Stimulated activated effector memory CD8-positive, alpha-beta T cell treated with anti-CD3 and anti-CD28 coated beads, Interleukin-12 subunit alpha, Interleukin-12 subunit beta, amount 100 ng/mL, for 72 hours (primary cell): Measurements from ENCODE around the gene CLINT1.

ENCODE experiments used
- ATAC-seq: fragments of 150-1000 bp; cut with Tn5 transposase; 2 replicates; pipeline ENCODE4 v1.10.0; 2021
- DNase-seq, 2 donors: peaks; one replicate each; pipeline ENCODE4 v3.0.0; 2021 to 2022; ENCODE audit warnings: low spot score in 2 of 2
- H3K27ac Mint-ChIP-seq: one replicate; pipeline ENCODE4 v1.8.0; 2022; ENCODE audit warnings: mild to moderate bottlenecking, mixed read lengths
- H3K36me3 Mint-ChIP-seq: one replicate; pipeline ENCODE4 v1.8.0; 2022; ENCODE audit warnings: mild to moderate bottlenecking, mixed read lengths
- H3K4me1 Mint-ChIP-seq: one replicate; pipeline ENCODE4 v1.8.0; 2022; ENCODE audit warnings: mixed read lengths
- H3K4me3 Mint-ChIP-seq: one replicate; pipeline ENCODE4 v1.8.0; 2022; ENCODE audit warnings: mild to moderate bottlenecking, mixed read lengths
- H3K9me3 Mint-ChIP-seq: one replicate; pipeline ENCODE4 v1.8.0; 2022; ENCODE audit warnings: mixed read lengths

Gene CLINT1

GRCh38 chr5:157817387-157817702 lies 41.6 kb downstream of the CLINT1 start:
- ATAC-seq (no peak), DNase-seq (no peak)
- Mint-ChIP-seq H3K9me3 (no peaks in the 10 kb centered on the region), H3K4me3 (no peak overlapping the region), H3K36me3 (peaks cover 50% of the 10 kb centered on the region), H3K27ac (no peak overlapping the region), H3K4me1 (peaks cover 19% of the 10 kb centered on the region)

- H3K4me3 Mint-ChIP-seq = no peak overlapping the region
- no peak for DNase-seq
- ATAC-seq = no peak
These were observed 42.1 kb downstream of the CLINT1 start for GRCh38 chr5:157816682-157817386.

GRCh38 chr5:157812086-157812485 lies 46.9 kb downstream of the CLINT1 start:
- H3K27ac Mint-ChIP-seq = no peak overlapping the region
- no peaks in the 10 kb centered on the region for H3K9me3 Mint-ChIP-seq
- H3K36me3 Mint-ChIP-seq = peaks cover 92% of the 10 kb centered on the region
- ATAC-seq (no peak), DNase-seq (no peak)
- H3K4me1 Mint-ChIP-seq = no peaks in the 10 kb centered on the region
- H3K4me3 Mint-ChIP-seq = no peak overlapping the region

More at GRCh38 chr5:157816682-157817386, 42.1 kb downstream of the CLINT1 start:
- H3K4me1 Mint-ChIP-seq = peaks cover 13% of the 10 kb centered on the region
- no peak overlapping the region for H3K27ac Mint-ChIP-seq
- no peaks in the 10 kb centered on the region for H3K9me3 Mint-ChIP-seq
- H3K36me3 Mint-ChIP-seq = peaks cover 55% of the 10 kb centered on the region

GRCh38 chr5:157808043-157808442 lies 50.9 kb downstream of the CLINT1 start:
- Mint-ChIP-seq H3K4me1 (no peaks in the 10 kb centered on the region), H3K9me3 (no peaks in the 10 kb centered on the region), H3K36me3 (peaks cover 95% of the 10 kb centered on the region), H3K4me3 (no peak overlapping the region), H3K27ac (no peak overlapping the region)
- DNase-seq = no peak
- ATAC-seq = no peak

GRCh38 chr5:157802736-157803135 lies 56.2 kb downstream of the CLINT1 start:
- ATAC-seq (no peak), DNase-seq (no peak)
- Mint-ChIP-seq H3K27ac (no peak overlapping the region), H3K4me1 (no peaks in the 10 kb centered on the region), H3K4me3 (no peak overlapping the region), H3K9me3 (no peaks in the 10 kb centered on the region), H3K36me3 (peaks cover 76% of the 10 kb centered on the region)

- H3K27ac Mint-ChIP-seq = no peak overlapping the region
These were observed 58.8 kb downstream of the CLINT1 start for GRCh38 chr5:157800137-157800536.

GRCh38 chr5:157799578-157799977 lies 59.4 kb downstream of the CLINT1 start:
- no peak overlapping the region for H3K27ac Mint-ChIP-seq
- H3K4me3 Mint-ChIP-seq = no peak overlapping the region
- no peaks in the 10 kb centered on the region for H3K4me1 Mint-ChIP-seq
- H3K36me3 Mint-ChIP-seq = peaks cover 70% of the 10 kb centered on the region
- DNase-seq = no peak
- H3K9me3 Mint-ChIP-seq = no peaks in the 10 kb centered on the region
- no peak for ATAC-seq

More at GRCh38 chr5:157800137-157800536, 58.8 kb downstream of the CLINT1 start:
- DNase-seq (no peak), ATAC-seq (no peak)
- Mint-ChIP-seq H3K9me3 (no peaks in the 10 kb centered on the region), H3K36me3 (peaks cover 72% of the 10 kb centered on the region), H3K4me3 (no peak overlapping the region), H3K4me1 (no peaks in the 10 kb centered on the region)

- Mint-ChIP-seq H3K4me3 (no peak overlapping the region), H3K9me3 (no peaks in the 10 kb centered on the region), H3K27ac (peak overlapping the region; percentile 48), H3K4me1 (peaks cover 14% of the 10 kb centered on the region), H3K36me3 (peaks cover 87% of the 10 kb centered on the region)
- peak; percentile 94 for ATAC-seq
- no peak for DNase-seq
These were observed 65.6 kb downstream of the CLINT1 start for GRCh38 chr5:157793301-157793700.

- no peaks in the 10 kb centered on the region for H3K4me1 Mint-ChIP-seq
- ATAC-seq (no peak), DNase-seq (no peak)
- no peak overlapping the region for H3K4me3 Mint-ChIP-seq
- H3K9me3 Mint-ChIP-seq = no peaks in the 10 kb centered on the region
- no peak overlapping the region for H3K27ac Mint-ChIP-seq
- H3K36me3 Mint-ChIP-seq = peaks cover 62% of the 10 kb centered on the region
These were observed 73.1 kb downstream of the CLINT1 start for GRCh38 chr5:157785801-157786200.

GRCh38 chr5:157779221-157779620 lies 79.7 kb downstream of the CLINT1 start:
- no peak for ATAC-seq

GRCh38 chr5:157778121-157778805 lies 80.7 kb downstream of the CLINT1 start:
- Mint-ChIP-seq H3K36me3 (no peaks in the 10 kb centered on the region), H3K9me3 (no peaks in the 10 kb centered on the region), H3K4me3 (no peak overlapping the region), H3K27ac (no peak overlapping the region), H3K4me1 (no peaks in the 10 kb centered on the region)
- DNase-seq (no peak), ATAC-seq (no peak)

More at GRCh38 chr5:157779221-157779620, 79.7 kb downstream of the CLINT1 start:
- no peak overlapping the region for H3K4me3 Mint-ChIP-seq
- no peaks in the 10 kb centered on the region for H3K36me3 Mint-ChIP-seq
- no peaks in the 10 kb centered on the region for H3K4me1 Mint-ChIP-seq
- H3K9me3 Mint-ChIP-seq = no peaks in the 10 kb centered on the region
- H3K27ac Mint-ChIP-seq = no peak overlapping the region
- no peak for DNase-seq

GRCh38 chr5:157772127-157772526 lies 86.8 kb downstream of the CLINT1 start:
- Mint-ChIP-seq H3K9me3 (no peaks in the 10 kb centered on the region), H3K4me1 (no peaks in the 10 kb centered on the region), H3K36me3 (no peaks in the 10 kb centered on the region), H3K27ac (no peak overlapping the region), H3K4me3 (no peak overlapping the region)
- ATAC-seq (peak; percentile 77), DNase-seq (no peak)

- no peaks in the 10 kb centered on the region for H3K4me1 Mint-ChIP-seq
- no peak overlapping the region for H3K4me3 Mint-ChIP-seq
- no peaks in the 10 kb centered on the region for H3K36me3 Mint-ChIP-seq
- H3K9me3 Mint-ChIP-seq = no peaks in the 10 kb centered on the region
- ATAC-seq (no peak), DNase-seq (no peak)
- H3K27ac Mint-ChIP-seq = no peak overlapping the region
These were observed 88.3 kb downstream of the CLINT1 start for GRCh38 chr5:157770665-157771064.

GRCh38 chr5:157767689-157768088 lies 91.3 kb downstream of the CLINT1 start:
- Mint-ChIP-seq H3K4me3 (no peak overlapping the region), H3K4me1 (no peaks in the 10 kb centered on the region), H3K27ac (no peak overlapping the region), H3K9me3 (no peaks in the 10 kb centered on the region), H3K36me3 (no peaks in the 10 kb centered on the region)
- DNase-seq (no peak), ATAC-seq (no peak)

- Mint-ChIP-seq H3K9me3 (no peaks in the 10 kb centered on the region), H3K4me1 (no peaks in the 10 kb centered on the region), H3K4me3 (no peak overlapping the region), H3K27ac (no peak overlapping the region), H3K36me3 (no peaks in the 10 kb centered on the region)
- ATAC-seq (no peak), DNase-seq (no peak)
These were observed 92.0 kb downstream of the CLINT1 start for GRCh38 chr5:157766902-157767301.

- H3K36me3 Mint-ChIP-seq = peaks cover 2% of the 10 kb centered on the region
- no peaks in the 10 kb centered on the region for H3K9me3 Mint-ChIP-seq
- no peak for ATAC-seq
- H3K27ac Mint-ChIP-seq = no peak overlapping the region
- no peaks in the 10 kb centered on the region for H3K4me1 Mint-ChIP-seq
- no peak for DNase-seq
- no peak overlapping the region for H3K4me3 Mint-ChIP-seq
These were observed 92.5 kb downstream of the CLINT1 start for GRCh38 chr5:157766442-157766841.
